ENCODE measurements around the gene SPX.

Gene SPX

GRCh38 chr12:21568115-21568514 lies 42.0 kb downstream of the SPX start:
- TF ChIP-seq ZFP3 (CRISPR knock-in tag; IDR thresholded peaks at IDR 0.05) = no peak
- TF ChIP-seq OSR1 (CRISPR knock-in tag; IDR thresholded peaks at IDR 0.05) = no peak
- TF ChIP-seq TSHZ2 (CRISPR knock-in tag; IDR thresholded peaks at IDR 0.05) = no peak
- TF ChIP-seq ISL1 (CRISPR knock-in tag; IDR thresholded peaks at IDR 0.05) = no peak
- no peak for TF ChIP-seq PATZ1 (CRISPR knock-in tag; IDR thresholded peaks at IDR 0.05; ENCODE audit: borderline replicate concordance)
- TF ChIP-seq TOX (CRISPR knock-in tag; IDR thresholded peaks at IDR 0.05; ENCODE audit: borderline replicate concordance) = no peak
- TF ChIP-seq PPARA (CRISPR knock-in tag; IDR thresholded peaks at IDR 0.05; ENCODE audit: borderline replicate concordance) = no peak
- no peak for TF ChIP-seq ZNF565 (CRISPR knock-in tag; conservative IDR thresholded peaks at IDR 0.05; ENCODE audit: low read depth)
- TF ChIP-seq CREB5 (CRISPR knock-in tag; IDR thresholded peaks at IDR 0.05; ENCODE audit: low read depth) = no peak
- no peak for TF ChIP-seq RARB (CRISPR knock-in tag; IDR thresholded peaks at IDR 0.05)
- TF ChIP-seq ZNF70 (CRISPR knock-in tag; IDR thresholded peaks at IDR 0.05) = no peak
- ATAC-seq = no peak

GRCh38 chr12:21571046-21571445 lies 45.0 kb downstream of the SPX start:
- TF ChIP-seq ZFP30 (CRISPR knock-in tag; IDR thresholded peaks at IDR 0.05) (no peak), RARB (CRISPR knock-in tag; IDR thresholded peaks at IDR 0.05) (no peak), CSDC2 (CRISPR knock-in tag; IDR thresholded peaks at IDR 0.05) (no peak), BACH2 (CRISPR knock-in tag; IDR thresholded peaks at IDR 0.05; ENCODE audit: borderline replicate concordance) (no peak), ESRRG (CRISPR knock-in tag; IDR thresholded peaks at IDR 0.05) (no peak), ARNTL (CRISPR knock-in tag; IDR thresholded peaks at IDR 0.05; ENCODE audit: borderline replicate concordance, low read depth) (no peak), TSHZ2 (CRISPR knock-in tag; IDR thresholded peaks at IDR 0.05) (no peak), CSRNP3 (CRISPR knock-in tag; IDR thresholded peaks at IDR 0.05) (no peak), POU6F1 (CRISPR knock-in tag; IDR thresholded peaks at IDR 0.05; ENCODE audit: borderline replicate concordance, low read depth) (no peak), GLIS3 (CRISPR knock-in tag; IDR thresholded peaks at IDR 0.05) (no peak), ZC3H10 (CRISPR knock-in tag; IDR thresholded peaks at IDR 0.05) (no peak), CREB5 (CRISPR knock-in tag; IDR thresholded peaks at IDR 0.05; ENCODE audit: low read depth) (no peak), SNAI2 (CRISPR knock-in tag; IDR thresholded peaks at IDR 0.05) (no peak), TCF4 (CRISPR knock-in tag; IDR thresholded peaks at IDR 0.05; ENCODE audit: borderline replicate concordance) (no peak), OSR1 (CRISPR knock-in tag; IDR thresholded peaks at IDR 0.05) (no peak), ZNF70 (CRISPR knock-in tag; IDR thresholded peaks at IDR 0.05) (no peak), PPARA (CRISPR knock-in tag; IDR thresholded peaks at IDR 0.05; ENCODE audit: borderline replicate concordance) (no peak), ZFP3 (CRISPR knock-in tag; IDR thresholded peaks at IDR 0.05) (no peak), ISL1 (CRISPR knock-in tag; IDR thresholded peaks at IDR 0.05) (no peak)
- no peak for ATAC-seq

Data from SK-N-SH treated with all-trans-retinoic acid at 6 μM for 48 hours (cell line).